NOMO-1 (cell line): ENCODE data around the gene GPC3.

Experiments
- DNase-seq, 2 experiments: peaks; one replicate each; lab custom pipeline; 2025; ENCODE audit not compliant: unreplicated experiment in 2 of 2; lab: John Stamatoyannopoulos, UW

GPC3 gene

GRCh38 chrX:133706890-133707289 lies 278.5 kb downstream of the GPC3 start:
- DNase-seq: no peak

- DNase-seq: no peak
These were observed 283.2 kb downstream of the GPC3 start for GRCh38 chrX:133702230-133702629.

- no peak for DNase-seq
These were observed 286.2 kb downstream of the GPC3 start for GRCh38 chrX:133699023-133699728.

- no peak for DNase-seq
These were observed 287.1 kb downstream of the GPC3 start for GRCh38 chrX:133698298-133698697.

- DNase-seq: no peak
These were observed 287.7 kb downstream of the GPC3 start for GRCh38 chrX:133697656-133698055.

- DNase-seq: no peak
These were observed 295.3 kb downstream of the GPC3 start for GRCh38 chrX:133689997-133690599.

- DNase-seq: no peak
These were observed 299.6 kb downstream of the GPC3 start for GRCh38 chrX:133685822-133686221.

- no peak for DNase-seq
These were observed 303.5 kb downstream of the GPC3 start for GRCh38 chrX:133681897-133682296.

- DNase-seq: no peak
These were observed 304.0 kb downstream of the GPC3 start for GRCh38 chrX:133681421-133681820.

GRCh38 chrX:133677123-133678063 lies 308.0 kb downstream of the GPC3 start:
- DNase-seq: no peak

- no peak for DNase-seq
These were observed 308.9 kb downstream of the GPC3 start for GRCh38 chrX:133676344-133677122.

GRCh38 chrX:133674726-133675470 lies 310.5 kb downstream of the GPC3 start:
- DNase-seq: no peak

- DNase-seq: peak in 1 of 2 experiments; percentile 5
These were observed 315.0 kb downstream of the GPC3 start for GRCh38 chrX:133670383-133670782.

- no peak for DNase-seq
These were observed 316.2 kb downstream of the GPC3 start for GRCh38 chrX:133669214-133669613.

GRCh38 chrX:133668225-133668931 lies 317.0 kb downstream of the GPC3 start:
- DNase-seq: no peak

- no peak for DNase-seq
These were observed 319.1 kb downstream of the GPC3 start for GRCh38 chrX:133666256-133666655.

GRCh38 chrX:133661962-133662839 lies 323.2 kb downstream of the GPC3 start:
- no peak for DNase-seq

GRCh38 chrX:133660281-133660680 lies 325.1 kb downstream of the GPC3 start:
- DNase-seq: no peak
